MM.1S (cell line): ENCODE results near the gene LPIN2.

Experiments
- EZH2 ChIP-seq: fragments of 300-600 bp; sonication (generic); optimal IDR thresholded peaks from 2 replicates; pipeline ENCODE3; 2017; ENCODE audit warnings: low read depth, mild to moderate bottlenecking, antibody characterized with exemption, low read length, mixed read lengths
- EZH2phosphoT487 ChIP-seq: fragments of 300-600 bp; sonication (generic); IDR thresholded peaks from 2 replicates; pipeline ENCODE4 v1.6.1; 2018; ENCODE audit warnings: antibody characterized with exemption, low read length

DNA sequence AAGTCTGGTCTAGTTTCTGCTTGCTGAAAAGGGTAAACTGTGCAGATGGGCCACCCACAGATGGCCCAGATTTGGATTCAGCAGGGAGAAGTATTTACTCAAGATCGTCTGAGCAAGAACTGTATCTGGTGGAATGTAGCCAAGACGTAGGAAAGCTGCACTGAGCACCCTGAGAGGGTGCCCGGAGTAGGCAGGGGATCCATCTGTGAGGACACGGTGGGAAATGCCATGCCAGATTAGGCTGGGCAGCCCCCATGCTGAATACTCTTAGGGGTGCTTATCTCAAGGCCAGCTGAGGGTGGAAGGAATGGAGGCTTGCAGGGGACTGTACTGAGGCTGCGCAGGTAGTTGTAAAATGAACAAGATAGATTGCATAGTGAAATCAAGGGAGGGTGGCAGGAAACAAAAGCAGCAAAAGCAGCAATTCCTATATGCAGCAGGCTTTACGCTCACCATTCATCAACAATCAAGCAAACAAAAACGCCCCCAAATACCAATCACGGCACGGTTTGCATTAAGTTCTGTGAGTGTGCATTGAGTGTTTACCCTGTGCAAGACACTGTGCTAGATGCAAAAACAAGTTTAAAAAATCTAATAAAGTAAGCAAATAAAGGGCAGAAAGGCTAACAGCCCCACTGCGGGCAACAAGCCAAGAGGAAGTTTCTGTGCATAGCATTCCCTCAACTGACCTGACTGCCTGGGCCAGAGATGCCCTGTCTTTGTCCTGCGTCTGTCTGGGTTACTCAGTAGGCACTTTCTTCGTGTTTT lies 32.2 kb upstream of the LPIN2 start:
- TF ChIP-seq EZH2 (no peak), EZH2phosphoT487 (no peak)
